GOT3 (cell line): ENCODE data around the gene ZRANB3.

Experiments used
- DNase-seq: peaks from one replicate; lab custom pipeline; 2025; ENCODE audit warnings: mixed read lengths; lab: John Stamatoyannopoulos, UW

ZRANB3 gene

DNA sequence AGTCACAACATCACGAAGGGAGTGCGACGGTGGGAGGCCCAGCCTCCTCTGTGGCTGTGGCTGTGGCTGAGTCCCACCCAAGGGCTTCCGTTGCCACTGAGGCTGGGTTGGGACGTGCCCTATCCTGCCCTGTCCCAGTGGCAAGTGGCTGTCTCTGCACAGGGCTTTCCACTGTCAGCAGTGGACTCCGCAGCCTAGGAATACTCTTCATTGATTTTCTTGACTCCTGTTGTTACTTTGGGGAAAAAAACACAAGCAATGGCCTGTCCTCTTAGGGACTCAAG is 356.3 kb downstream of the ZRANB3 start:
- DNase-seq, result no peak

DNA sequence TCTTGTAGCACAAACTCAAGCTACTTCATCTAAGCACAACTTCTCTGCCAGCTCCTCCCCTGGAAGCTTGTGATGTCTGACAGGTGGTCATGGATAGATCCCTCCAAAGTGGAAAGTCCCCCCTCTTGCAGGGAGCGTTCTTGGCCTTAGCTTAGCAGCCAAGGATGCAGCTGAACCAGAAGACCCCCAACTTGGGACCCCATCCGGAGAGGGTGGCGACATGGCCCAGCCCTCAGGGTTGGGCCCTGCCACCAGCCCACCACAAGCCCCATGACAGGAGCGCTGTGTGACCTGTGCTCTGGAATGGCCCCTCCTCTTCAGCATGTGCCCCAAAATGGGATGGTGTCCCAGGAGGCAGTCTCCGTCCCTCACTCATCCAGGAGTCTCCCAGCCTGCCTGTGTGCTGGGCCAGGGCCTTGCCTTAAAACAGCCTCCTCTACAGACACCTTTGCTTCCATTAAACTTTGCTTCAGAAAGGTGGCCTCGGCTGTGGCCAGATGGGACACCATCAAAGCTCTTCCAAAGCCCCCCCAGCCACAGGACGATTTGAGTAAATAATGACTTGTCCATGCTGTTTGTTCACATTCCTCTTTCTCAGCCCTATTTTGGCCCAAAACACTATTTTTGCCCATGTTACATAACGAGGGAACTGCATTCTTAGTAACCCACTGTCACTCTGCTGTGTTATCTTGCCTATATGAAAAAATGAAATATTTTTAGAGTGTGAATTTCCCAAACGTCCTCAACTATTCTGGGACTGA is 356.8 kb downstream of the ZRANB3 start:
- DNase-seq, result no peak

DNA sequence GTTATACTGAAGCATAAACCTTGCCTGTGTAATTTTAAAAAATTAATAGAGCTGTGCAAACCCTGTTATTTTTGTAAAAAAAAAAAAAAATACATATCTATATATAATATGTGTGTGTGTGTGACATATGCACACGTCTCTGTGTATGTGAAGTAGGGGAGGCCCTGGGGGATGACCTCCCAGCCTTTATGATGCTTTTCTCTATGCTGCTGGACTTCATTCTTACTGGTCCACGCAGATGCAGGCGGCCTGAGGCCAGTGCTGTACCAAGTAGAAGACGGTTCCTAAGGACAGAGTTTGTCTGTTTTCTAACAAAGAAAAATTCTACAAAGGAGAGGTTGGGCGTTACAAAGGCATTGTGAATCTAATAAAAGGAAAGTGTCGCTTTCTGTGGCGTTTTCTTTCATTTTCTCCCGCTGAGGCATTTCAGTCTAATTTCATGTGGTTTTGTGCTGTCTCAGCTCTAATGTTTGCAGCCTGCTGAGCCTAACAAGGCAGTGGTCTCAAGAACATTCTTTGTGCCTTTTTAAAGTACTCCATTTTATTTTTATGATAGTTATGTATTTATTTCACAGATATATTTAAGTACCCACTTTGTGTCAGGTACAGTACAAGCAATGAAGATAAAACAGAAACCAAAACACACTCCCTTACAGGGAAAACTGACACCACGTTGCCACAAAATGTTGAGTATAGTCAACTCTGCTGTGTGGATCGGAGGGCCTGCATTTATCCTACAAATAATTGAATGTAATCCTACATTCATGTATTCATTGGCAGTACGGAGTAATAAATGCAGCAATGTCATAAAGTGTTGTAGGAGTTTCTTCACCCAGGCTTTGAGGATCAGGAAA is 360.9 kb downstream of the ZRANB3 start:
- DNase-seq, result no peak

GRCh38 chr2:135168204-135168856 is 362.7 kb downstream of the ZRANB3 start:
- DNase-seq, result no peak

DNA sequence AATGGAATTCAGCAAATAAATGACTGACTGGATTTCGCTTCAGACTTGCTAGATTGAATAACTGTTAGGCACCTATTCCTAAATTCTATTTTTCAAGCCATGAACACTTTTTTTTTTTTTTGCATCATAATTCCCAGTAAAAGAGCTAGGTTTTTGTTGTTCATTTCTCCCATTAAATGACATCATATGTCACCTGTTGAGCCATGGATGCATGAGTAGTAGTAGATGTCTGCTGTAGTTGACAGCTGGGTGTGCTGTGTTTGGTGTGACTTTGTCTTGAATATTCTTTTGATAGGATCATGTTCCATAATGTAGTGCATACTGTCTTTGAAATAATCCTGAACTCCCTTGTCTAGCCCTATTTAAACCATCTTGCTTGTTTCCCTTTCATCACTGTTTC is 363.7 kb downstream of the ZRANB3 start:
- no peak for DNase-seq

- no peak for DNase-seq
Observed at GRCh38 chr2:135164431-135164830, 366.6 kb downstream of the ZRANB3 start.

DNA sequence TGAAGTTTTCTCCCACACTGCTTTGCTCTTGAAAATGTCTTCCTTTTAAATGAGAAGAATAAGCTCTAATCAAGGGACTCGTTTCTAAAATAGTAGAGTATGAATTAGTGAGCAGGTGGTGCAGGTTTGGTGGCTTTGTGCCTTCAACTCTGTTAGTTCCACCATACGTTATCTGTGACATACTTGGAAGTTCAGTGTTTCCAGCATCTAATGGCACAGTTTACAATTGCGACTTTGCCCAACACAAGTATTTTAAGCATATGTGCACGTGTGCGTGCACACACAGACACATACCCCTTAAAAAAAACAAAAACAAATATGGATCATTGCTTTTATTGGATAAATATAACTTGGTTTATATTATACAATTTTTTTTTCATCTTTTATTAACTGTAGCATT is 367.1 kb downstream of the ZRANB3 start:
- DNase-seq, result no peak

GRCh38 chr2:135163306-135163705 is 367.7 kb downstream of the ZRANB3 start:
- DNase-seq, result no peak

GRCh38 chr2:135162786-135163185 is 368.2 kb downstream of the ZRANB3 start:
- DNase-seq, result no peak

DNA sequence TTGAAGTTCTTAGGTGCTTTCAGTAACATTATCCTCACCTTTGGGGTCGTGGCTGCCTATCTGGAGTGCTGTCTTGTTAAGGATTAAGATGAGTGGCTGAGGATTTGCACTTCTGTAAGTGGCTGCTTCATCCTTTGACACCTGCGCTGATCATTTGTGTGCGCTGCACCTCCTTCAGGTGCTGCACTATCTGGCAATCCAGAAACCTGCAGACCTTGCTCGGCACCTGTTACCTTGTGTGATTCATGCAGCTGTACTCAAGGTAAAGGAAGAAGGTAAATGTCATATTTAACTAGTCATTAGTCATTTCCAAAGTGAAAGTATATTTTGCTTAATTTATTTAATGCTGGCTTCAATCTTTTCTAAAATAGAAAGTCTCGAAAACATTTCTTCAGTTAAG is 368.6 kb downstream of the ZRANB3 start:
- DNase-seq, result no peak

DNA sequence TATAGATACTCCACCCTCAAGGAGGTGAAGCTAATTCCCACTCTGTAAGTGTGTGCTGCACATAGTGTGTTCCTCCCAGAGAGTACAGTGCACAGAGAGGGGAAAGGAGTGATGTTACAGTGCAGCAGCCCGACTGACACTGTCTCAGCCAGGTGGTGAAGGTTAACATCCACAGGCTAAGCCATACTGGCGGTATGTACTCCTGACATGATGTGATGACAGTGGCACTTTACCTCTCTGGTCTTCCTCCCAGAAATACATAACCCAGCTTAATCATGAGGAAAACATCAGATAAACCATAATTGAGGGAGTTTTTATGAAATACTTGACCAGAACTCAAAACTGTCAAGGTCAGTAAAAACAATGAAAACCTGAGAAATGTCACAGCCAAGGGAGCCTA is 371.8 kb downstream of the ZRANB3 start:
- no peak for DNase-seq

DNA sequence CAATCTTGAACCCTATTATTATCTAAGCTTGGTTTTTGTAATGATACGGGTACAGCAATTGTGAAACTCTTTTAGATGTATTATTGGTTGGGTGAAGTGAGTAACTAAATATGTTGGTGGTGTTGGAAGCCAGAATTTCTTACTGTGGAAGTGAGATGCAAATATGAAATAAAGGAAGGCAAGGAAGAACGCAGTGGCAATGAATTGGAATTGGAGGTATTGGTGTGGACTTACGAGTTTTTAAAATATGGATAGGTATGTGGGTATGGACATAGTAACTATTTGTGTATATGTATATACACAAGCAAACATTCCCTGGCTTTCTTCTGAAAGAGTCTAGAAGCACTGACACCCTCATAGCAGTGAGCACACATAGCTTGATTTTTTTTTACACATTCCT is 373.2 kb downstream of the ZRANB3 start:
- DNase-seq, result no peak

DNA sequence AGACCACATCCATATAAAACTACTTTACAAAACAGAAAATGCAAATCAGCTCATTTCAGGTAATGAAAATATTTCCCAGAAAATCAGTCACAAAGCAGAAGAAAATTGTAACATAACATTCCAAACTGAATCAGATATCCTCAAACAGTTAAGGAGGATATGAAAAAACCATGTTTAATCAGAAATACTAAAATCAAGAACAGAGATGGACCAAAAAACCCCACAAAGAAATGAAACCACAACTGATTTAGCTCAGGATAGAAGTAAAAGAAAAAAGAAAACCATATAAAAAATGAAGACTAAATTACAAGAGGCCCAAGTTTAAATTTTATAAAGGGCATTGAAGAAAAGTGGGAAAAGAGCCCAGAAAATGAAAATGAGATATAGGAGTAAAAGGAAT is 376.1 kb downstream of the ZRANB3 start:
- no peak for DNase-seq

- no peak for DNase-seq
Observed at GRCh38 chr2:135152361-135152760, 378.7 kb downstream of the ZRANB3 start.

GRCh38 chr2:135151615-135152014 is 379.4 kb downstream of the ZRANB3 start:
- no peak for DNase-seq

DNA sequence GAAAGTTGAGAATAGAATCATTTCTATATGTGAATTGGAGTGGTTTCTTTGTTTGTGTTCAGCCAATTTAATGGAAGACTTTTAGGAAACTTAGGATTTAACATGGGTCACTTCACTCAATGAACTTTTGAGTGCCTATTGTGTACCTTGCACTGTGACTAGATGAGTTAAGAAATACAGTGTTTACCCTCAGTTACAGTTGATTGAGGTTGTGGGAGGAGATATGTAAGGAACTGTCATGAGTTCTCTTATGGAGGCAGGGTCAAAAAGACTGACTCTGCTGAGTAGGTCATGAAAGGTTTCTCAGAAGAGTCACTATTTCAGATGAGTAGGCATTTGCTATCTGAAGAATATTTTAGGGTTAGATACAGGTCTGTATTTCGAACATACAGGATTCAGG is 380.3 kb downstream of the ZRANB3 start:
- no peak for DNase-seq

- no peak for DNase-seq
Observed at GRCh38 chr2:135149251-135149650, 381.8 kb downstream of the ZRANB3 start.

- no peak for DNase-seq
Observed at GRCh38 chr2:135144343-135144742, 386.7 kb downstream of the ZRANB3 start.

GRCh38 chr2:135142323-135142722 is 388.7 kb downstream of the ZRANB3 start:
- no peak for DNase-seq

- no peak for DNase-seq
Observed at GRCh38 chr2:135140606-135141005, 390.4 kb downstream of the ZRANB3 start.

GRCh38 chr2:135132314-135132713 is 398.7 kb downstream of the ZRANB3 start:
- no peak for DNase-seq

GRCh38 chr2:135130751-135131150 is 400.3 kb downstream of the ZRANB3 start:
- no peak for DNase-seq

DNA sequence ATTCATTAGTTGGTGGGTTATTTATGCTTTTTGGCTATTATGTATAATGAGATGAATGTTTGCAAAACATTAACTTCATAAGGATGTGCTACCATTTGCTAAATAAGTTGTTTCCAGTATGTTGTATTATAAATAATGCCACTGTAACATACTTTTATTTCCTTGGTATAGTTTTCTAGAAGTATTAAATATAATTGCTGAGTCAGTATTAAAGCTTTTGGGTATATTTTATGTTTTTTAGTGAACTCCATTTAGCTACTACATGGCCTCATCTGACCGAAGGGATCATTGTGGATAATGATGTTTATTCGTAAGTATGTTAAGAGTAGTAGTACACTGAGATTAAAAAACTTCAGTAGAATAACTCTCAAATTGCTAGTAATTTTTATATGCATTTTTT is 405.1 kb downstream of the ZRANB3 start:
- DNase-seq, result no peak
